ENCODE results near the gene NCOA7.
"Not testable (repeated sequence)": the region's sequence is repeated elsewhere in the genome, so short reads cannot be mapped to it uniquely, and the experiment has no call there.

NCOA7 gene

DNA sequence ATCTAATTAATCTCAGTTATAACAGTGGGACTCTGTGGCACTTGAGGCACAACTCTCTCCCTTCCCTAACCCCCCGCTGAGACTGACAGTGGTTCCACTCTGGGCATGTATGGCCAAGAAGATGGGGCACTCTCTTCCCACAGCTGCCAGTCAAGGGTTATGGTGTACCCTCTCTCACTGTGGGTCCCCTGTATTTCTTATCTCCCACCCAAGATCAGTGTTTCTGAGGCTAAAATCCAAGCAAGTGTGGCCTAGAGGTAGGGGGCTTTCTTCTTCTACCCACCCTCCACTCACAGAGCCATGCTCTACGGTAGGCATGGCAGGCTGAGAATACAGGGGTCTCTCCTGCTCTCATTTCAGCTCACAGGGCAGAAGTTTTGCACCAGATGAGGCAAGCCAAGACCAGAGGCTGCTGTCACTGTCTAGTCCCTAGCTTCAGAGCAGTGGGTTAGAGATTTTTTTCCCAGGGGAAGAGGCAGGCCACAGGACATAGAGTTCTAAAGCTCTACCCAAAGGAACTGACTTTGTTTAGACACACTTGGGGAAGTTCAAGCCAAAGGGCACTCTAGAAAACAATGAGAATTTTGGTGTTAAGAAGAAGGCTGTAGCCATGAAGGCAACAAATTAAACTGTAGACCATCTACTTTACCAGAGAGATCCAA is 134.1 kb downstream of the NCOA7 start:
- no peak for DNase-seq

DNA sequence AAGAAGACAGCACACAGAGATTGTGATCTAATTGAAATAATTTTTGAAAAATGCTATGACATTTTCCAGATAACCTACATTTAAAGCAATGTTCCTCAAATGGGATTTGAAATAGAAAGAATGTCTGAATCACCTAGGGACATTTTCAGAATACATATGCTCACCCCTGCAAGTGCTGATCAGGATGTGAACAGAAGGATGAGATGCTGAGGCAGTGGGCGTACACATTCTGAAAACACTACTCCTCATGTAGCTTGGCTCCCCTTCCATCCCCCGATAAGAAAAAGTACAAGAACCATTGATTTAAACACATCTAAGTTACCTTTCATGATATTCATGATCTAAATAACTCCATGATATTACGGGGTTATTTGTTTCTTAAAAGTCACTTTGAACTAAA is 136.0 kb downstream of the NCOA7 start:
- DNase-seq: no peak

DNA sequence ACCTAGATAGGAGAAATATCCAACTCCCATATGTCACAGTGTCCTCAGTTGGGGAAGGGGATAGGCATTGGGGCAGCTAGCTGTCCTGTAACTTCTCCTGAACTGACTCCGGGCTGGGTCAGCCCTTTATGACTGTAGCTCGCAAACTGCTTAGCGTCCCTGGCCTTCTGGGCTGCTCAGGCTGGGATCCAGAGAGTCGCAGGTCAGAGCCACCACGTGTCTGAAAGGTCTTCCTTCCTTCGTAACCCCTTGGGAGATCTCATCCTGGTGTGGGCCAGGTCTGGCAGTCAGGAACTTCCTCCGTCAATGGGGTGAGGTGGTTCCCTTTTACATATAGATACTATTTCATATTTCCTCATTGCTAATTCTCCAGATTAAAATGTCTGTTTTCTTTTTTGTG is 137.0 kb downstream of the NCOA7 start:
- no peak for DNase-seq

GRCh38 chr6:125930765-125931418 is 140.1 kb downstream of the NCOA7 start:
- no peak for DNase-seq

DNA sequence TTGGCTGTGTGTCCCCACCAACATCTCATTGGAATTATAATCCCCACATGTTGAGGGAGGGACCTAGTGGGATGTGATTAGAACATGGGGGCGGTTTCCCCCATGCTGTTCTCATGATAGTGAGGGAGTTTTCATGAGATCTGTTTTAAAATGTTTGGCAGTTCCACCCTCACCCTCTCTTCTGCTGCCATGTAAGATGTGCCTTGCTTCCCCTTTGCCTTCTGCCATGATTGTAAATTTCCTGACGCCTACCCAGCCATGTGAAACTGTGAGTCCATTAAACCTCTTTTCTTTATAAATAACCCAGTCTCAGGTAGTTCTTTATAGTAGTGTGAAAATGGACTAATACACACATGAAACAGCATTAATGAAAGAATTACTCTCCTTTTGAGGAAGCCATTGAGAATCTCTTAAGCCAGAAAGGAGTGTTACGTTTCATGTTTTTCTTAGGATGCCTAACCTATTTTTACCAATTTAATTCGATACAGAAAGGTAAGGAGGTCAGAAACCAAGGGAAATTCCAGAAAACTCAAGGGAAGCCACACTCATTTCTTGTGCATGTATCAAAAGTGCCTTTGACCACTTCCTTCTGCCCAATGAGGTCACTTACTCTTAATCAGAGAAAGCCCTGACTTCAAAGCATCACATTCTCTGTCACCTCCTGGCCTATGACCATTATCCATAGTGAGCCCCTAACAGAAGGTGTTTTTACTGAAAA is 141.1 kb downstream of the NCOA7 start:
- no peak for DNase-seq

DNA sequence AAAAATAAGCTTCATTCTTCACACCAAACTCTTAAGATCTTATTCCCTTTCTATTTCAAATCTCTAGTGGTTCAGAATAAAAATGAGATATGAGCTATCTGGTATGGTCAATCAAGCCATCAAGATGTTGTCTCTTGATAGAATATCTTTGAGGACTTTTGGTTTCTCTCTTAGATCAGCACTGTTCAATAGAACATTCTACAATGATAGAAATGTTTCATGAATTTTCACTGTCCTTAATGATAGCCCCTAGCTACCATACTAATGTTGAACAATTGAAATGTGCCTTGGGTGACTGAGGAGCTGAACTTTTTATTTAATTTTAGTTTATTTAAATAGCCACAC is 141.7 kb downstream of the NCOA7 start:
- DNase-seq: no peak

GRCh38 chr6:125935520-125935919 is 144.8 kb downstream of the NCOA7 start:
- DNase-seq: not testable (repeated sequence)

- DNase-seq: no peak
Measured at GRCh38 chr6:125939026-125939425, 148.3 kb downstream of the NCOA7 start.

DNA sequence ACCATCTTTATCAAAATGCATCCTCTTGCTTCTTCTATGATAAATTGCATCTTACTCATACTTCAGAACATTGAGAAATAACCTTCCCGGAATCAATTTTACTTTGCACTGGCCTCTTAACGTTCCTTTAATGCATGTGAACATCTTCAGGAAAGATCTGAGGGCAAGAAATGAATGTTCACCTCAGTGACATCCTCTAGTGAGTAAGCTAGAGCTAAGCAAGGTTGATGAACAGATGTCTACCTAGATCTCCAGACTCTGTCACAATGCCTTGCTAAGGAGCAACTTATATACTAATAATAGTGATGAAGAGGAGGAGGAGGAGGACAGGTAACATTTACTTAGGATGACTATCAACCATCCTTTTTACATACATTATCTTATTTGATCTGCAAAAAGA is 149.0 kb downstream of the NCOA7 start:
- no peak for DNase-seq

- no peak for DNase-seq
Measured at GRCh38 chr6:125940247-125941041, 149.7 kb downstream of the NCOA7 start.

DNA sequence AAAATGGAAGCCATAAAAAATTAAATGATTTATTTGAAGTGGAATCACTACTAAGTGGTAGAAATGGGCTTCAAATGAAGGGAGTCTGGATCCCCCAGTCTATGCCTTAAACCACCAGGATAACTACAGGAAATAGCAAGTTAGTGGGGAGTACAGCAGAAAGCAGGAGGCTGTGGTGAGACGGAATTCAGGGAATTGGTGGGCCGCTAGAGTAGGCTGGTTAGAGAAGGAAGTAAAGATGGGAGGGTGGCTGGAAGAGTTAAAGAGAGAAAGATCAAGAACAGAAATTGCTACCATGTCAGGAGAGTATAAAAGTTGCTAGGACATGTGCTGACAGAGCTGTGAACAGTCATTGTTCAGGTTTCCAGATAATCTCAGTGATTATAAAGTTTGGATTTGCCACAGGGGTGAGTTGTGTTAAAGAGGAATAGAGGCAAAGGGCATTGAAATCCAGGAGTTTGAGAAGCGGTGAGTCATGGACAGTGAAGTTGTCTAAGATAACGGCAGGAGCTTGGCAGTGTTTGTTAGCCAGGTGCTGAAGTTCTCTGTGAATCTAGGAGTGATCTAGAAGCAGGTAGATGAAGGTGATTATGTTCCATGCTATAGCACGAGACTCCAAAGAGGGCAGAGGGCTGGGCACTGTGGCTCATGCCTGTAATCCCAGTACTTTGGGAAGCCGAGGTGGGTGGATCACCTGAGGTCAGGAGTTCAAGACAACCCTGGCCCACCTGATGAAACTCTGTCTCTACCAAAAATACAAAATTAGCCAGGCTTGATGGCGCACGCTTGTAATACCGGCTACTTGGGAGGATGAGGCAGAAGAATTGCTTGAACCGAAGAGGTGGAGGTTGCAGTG is 152.1 kb downstream of the NCOA7 start:
- DNase-seq: no peak

- no peak for DNase-seq
Measured at GRCh38 chr6:125943528-125944433, 153.0 kb downstream of the NCOA7 start.

- no peak for DNase-seq
Measured at GRCh38 chr6:125944434-125944816, 153.7 kb downstream of the NCOA7 start.

GRCh38 chr6:125944896-125945295 is 154.1 kb downstream of the NCOA7 start:
- DNase-seq: no peak

GRCh38 chr6:125945378-125946141 is 154.8 kb downstream of the NCOA7 start:
- no peak for DNase-seq

GRCh38 chr6:125947615-125948014 is 156.9 kb downstream of the NCOA7 start:
- no peak for DNase-seq

DNA sequence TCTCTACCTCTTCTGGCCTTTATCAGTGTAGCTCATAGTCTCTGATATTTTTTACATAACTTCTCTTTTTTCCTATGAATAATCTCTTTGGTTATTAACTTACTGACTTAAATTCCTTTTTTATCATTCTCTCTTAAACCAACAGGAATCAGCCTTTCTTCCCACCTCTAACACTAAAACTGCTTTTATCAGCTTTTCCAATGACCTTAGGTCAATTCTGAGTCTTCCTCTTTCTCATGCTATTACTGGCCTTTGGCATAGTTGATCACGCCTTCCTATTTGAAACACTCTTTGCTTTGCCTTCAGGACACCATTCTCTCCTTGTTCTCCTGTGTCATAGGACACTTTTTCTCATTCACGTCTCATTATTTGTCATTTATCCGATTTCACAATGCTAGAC is 157.7 kb downstream of the NCOA7 start:
- no peak for DNase-seq

DNA sequence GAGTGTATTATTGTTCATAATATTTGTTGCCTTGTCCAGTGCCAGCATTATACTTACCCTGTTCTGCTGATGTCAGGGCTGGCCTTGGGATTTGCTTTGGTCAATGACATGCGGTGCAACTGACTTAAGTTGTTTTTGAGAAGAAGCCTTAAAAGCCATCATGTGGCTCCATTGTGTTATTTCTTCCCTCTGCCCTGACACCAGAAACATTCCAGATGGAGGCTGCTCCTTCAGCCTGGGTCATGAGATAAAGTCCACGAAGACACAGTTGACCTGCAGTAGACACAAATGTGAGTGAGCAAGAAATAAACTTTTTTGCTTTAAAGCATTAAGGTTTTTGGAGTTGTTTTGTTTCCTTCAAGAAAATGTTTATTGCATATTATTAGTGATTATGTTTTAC is 158.3 kb downstream of the NCOA7 start:
- no peak for DNase-seq

GRCh38 chr6:125950293-125950692 is 159.5 kb downstream of the NCOA7 start:
- no peak for DNase-seq

GRCh38 chr6:125950716-125951115 is 160.0 kb downstream of the NCOA7 start:
- DNase-seq: not testable (repeated sequence)

DNA sequence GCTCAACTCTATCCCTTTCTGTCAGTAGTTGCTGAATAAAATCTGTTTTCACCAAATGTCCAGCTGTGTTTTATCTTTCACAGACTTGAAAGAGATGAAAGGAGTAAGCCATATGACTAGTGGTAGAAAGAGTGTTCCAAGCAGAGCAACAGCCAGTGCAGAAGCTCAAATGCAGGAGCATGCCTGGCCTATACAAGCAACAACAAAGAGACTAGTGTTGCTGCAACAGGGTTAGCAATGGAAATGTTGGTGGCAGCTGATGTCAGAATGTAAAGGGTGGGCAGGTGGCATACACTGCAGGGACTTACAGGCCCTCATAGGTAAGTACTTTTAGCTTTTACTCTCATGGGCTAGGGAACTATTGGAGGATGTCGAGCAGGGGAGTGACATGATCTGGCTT is 160.6 kb downstream of the NCOA7 start:
- no peak for DNase-seq

Measured in CD4-positive, alpha-beta T cell treated with Interleukin-4 for 4 hours (primary cell).